Esophagus muscularis mucosa (tissue), 4 donors: ENCODE measurements around the gene GRP.
A peak's percentile ranks its signal among the peaks of the same experiment; 100 is the strongest.

Source experiments
- CTCF ChIP-seq, 3 experiments: fragments of 200-600 bp in 2 of 3; fragments of 450-650 bp in 1 of 3; sonication (generic) in 2 of 3; IDR thresholded peaks; one replicate each; pipeline ENCODE4 v1.5.1; 2017 to 2019; ENCODE audit warnings: antibody characterized with exemption in 3 of 3, mild to moderate bottlenecking in 2 of 3, moderate library complexity in 1 of 3
- EP300 ChIP-seq: sonication (generic); formaldehyde crosslinking; IDR thresholded peaks from one replicate; pipeline ENCODE4 v1.6.1; 2017; ENCODE audit warnings: antibody characterized with exemption
- POLR2A ChIP-seq: fragments of 450-650 bp; IDR thresholded peaks from one replicate; pipeline ENCODE4 v1.6.1; 2017; ENCODE audit warnings: antibody characterized with exemption, moderate library complexity, mild to moderate bottlenecking, low read depth
- POLR2AphosphoS5 ChIP-seq, 2 donors: sonication (generic); formaldehyde crosslinking; IDR thresholded peaks; one replicate each; pipeline ENCODE4 v1.6.1; 2017; ENCODE audit warnings: antibody characterized with exemption in 2 of 2

GRCh38 chr18:59249199-59249774 is 29.3 kb downstream of the GRP start:
- TF ChIP-seq POLR2AphosphoS5 (IDR thresholded peaks at IDR 0.05) (no peak), CTCF (IDR thresholded peaks at IDR 0.05) (peak; percentile 41 to 72 (median 57)), POLR2A (no peak), EP300 (no peak)
